HG02623 (cell line): ENCODE data around the gene SLC27A3.

ENCODE experiments used
- ATAC-seq: cut with Tn5 transposase; IDR thresholded peaks from one replicate; pipeline ENCODE4 v1.9.1; 2021; ENCODE audit warnings: moderate library complexity; ENCODE audit not compliant: unreplicated experiment

The SLC27A3 gene, protein sequence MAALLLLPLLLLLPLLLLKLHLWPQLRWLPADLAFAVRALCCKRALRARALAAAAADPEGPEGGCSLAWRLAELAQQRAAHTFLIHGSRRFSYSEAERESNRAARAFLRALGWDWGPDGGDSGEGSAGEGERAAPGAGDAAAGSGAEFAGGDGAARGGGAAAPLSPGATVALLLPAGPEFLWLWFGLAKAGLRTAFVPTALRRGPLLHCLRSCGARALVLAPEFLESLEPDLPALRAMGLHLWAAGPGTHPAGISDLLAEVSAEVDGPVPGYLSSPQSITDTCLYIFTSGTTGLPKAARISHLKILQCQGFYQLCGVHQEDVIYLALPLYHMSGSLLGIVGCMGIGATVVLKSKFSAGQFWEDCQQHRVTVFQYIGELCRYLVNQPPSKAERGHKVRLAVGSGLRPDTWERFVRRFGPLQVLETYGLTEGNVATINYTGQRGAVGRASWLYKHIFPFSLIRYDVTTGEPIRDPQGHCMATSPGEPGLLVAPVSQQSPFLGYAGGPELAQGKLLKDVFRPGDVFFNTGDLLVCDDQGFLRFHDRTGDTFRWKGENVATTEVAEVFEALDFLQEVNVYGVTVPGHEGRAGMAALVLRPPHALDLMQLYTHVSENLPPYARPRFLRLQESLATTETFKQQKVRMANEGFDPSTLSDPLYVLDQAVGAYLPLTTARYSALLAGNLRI

DNA sequence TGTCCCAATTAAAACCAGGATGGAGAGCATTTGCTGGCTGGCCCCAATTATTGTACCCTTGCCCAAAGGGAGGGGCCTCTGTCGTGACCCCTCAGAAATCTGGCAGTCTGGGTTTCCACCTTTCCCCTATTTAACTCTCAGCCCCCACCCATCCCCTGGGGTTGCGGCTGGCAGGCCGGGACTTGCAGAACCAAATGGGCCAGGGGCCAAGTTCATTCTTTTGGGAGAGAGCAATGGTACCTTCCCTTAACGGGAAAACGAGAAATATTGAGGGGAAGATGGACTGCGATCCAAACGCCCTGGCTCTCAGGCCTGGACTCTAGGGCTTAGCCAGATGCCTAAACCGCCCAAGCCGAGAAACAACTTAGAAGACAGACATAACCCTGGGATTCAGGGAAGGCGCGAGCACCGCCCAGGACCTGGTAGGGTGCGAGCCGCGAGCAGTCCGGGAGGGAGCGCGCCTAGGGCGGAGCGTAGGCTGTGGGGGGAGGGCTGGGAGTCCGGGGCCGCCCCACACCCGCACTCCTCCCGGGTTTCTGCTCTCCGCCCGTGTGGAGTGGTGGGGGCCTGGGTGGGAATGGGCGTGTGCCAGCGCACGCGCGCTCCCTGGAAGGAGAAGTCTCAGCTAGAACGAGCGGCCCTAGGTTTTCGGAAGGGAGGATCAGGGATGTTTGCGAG is at the start of gene SLC27A3:
SLC27A3 (plus strand) TSS at position 628 of the 678 bp plus-strand sequence. CDS start 91 bp downstream, outside the sequence.
- no peak for ATAC-seq

GRCh38 chr1:153727463-153728304 is 47.5 kb upstream of the SLC27A3 start, which contains the start of gene INTS3:
Gene INTS3 (plus strand): TSS chr1:153728050. CDS start chr1:153728635, 585 bp downstream.
- ATAC-seq = peak; percentile 92

DNA sequence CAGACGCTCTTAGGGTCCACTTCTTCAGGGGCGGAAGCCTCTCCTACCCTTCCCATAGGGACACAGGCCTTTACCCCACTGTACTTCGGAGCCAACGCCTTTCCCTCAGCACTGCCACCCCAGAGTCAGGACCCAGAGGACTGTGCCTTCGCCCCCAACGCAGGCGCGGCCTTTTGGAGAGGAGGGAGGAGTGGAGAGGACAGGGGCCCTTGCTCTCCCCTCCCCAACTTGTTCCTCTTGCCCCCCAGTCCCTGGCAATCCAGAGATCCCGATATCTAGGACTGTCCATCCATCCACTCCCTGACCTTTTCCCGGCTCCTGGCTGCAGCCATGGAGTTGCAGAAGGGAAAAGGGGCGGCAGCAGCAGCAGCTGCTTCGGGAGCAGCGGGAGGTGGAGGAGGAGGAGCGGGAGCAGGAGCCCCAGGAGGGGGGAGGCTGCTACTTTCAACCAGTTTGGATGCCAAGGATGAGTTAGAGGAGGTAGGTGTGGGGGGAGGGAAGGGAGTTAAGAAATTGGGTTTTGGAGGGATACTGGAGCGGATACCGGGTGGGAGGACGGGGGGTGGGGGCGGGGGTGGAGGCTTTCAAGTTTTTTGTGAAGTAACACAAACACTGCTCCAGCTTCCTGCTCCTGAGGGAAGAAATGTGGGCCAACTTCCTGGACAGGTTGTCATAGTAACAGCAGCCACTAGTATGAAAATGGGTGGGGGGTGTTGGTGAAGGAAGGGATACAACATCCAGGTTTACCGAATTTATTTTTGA is 46.7 kb upstream of the SLC27A3 start:
- no peak for ATAC-seq

DNA sequence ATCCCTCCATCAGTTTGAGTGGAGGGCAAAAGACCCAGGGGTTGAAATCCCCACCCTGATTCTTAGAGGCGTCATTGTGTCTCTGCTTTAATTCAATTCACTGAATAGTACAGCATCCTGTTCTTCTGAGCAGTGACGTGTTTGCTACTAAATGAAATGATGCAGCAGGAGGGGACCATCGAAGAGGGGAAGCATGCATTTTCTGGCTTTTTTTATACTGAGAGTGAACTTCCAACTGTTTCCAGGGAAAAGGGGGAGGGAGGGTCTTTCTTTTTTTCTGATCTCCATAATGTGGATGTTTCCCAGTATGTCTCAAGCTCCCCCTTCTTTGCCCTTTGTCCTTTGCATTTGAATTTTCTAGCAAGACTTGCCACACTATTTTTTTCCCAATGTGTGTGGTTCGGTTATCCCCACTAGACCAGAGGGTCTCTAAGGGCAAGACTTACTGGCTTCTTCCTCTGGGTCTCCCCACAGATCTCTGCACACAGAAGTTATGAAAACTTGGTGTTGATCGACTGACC is 44.7 kb upstream of the SLC27A3 start:
- no peak for ATAC-seq

- no peak for ATAC-seq
Observed at GRCh38 chr1:153733970-153734369, 41.2 kb upstream of the SLC27A3 start.

GRCh38 chr1:153734396-153735089 is 40.7 kb upstream of the SLC27A3 start:
- no peak for ATAC-seq

DNA sequence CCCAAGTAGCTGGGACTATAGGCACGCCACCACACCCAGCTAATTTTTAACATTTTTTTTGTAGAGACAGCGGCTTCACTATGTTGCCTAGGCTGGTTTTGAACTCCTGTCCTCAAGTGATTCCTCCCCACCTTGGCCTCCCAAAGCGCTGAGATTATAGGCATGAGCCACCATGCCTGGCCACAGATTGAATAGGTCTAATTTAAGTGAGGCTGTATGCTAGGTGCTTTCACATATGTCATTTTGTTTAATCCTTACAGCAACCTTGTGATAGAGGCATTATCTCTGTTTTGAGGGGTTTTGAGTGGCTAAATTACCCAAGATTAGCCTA is 40.2 kb upstream of the SLC27A3 start:
- no peak for ATAC-seq

DNA sequence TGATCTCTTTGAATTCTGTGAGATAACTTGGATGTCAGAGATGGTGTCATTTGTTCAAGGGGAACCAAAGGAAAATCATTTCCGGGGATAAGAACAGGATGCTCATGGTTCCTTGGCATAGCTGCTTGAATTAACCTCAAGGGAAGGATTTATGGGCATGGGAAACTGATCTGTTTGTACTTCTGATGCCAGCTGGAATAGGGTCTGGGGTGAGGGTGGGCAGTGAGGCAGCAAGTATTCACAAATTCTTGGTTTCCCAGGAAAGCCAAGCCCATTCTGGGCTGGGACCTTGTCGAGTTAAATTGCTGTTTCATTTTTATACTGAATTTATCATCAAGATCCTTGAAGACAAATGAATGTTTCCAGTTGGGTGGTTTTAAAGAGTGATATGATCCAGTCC is 33.2 kb upstream of the SLC27A3 start:
- no peak for ATAC-seq

GRCh38 chr1:153742411-153743142 is 32.6 kb upstream of the SLC27A3 start:
- no peak for ATAC-seq

- no peak for ATAC-seq
Observed at GRCh38 chr1:153745417-153745816, 29.8 kb upstream of the SLC27A3 start.

DNA sequence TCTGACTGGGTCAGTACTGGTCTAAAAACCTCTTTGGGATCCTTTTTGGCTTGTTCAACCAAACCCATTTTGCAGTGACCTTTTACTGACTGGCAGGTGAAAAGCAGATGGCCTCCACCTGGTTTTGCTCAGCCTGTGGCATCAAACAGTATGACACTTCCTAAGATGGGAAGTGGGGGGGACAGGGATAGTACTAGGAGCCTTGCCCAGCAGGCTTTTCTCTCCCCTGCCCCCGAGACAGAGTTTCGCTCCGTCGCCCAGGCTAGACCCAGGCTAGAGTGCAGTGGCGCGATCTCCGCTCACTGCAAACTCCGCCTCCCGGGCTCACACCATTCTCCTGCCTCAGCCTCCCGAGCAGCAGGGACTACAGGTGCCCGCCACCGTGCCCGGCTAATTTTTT is 29.0 kb upstream of the SLC27A3 start:
- no peak for ATAC-seq

DNA sequence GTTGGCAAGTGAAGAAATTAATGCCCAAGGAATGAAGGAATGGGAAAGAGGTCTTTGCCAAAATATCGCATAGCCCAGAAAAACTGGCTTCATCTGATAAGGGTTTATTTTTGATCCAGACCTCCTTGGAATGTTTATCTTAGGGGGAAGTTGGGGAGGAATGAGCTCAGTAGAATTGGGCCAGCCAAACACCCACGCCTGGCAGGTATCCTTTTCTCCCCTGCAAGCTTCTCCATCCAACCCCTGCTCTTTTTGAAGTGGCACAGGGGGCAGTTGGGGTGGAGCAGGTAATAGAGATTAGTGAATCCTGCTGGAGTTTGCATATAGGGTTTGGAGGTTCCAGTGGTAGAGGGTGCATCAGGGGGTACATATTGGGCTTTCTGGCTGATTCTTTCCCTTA is 26.3 kb upstream of the SLC27A3 start:
- ATAC-seq = no peak

DNA sequence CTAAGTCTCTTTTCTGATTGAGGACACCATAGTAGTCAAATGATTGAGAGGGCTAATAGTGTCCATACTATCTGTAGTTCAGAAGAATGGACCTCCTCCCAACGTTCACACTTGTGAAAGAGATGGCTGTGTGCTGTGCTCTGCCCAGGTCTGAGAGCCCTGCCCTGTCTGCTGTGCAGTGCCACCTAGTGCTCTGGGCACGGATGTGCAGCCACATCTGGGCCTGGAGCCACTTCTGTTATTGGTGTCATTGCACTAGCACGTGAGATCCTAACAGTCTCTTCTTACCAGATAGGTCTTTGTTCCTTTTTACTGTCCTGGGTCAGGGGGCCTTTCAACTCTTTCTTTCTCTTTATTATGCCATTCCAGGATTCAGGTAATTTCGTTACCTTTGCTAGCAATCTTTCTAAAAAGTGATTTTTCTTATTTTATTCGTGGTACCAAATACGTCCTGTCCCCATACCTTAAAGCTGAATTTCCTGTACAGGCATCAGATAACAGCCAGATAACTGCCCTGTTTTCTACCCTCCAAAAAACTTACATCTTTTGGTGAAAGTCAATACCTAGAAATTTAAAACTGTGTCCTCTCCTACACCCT is 25.7 kb upstream of the SLC27A3 start:
- peak; percentile 70 for ATAC-seq

GRCh38 chr1:153750026-153750995 is 24.9 kb upstream of the SLC27A3 start:
- no peak for ATAC-seq

DNA sequence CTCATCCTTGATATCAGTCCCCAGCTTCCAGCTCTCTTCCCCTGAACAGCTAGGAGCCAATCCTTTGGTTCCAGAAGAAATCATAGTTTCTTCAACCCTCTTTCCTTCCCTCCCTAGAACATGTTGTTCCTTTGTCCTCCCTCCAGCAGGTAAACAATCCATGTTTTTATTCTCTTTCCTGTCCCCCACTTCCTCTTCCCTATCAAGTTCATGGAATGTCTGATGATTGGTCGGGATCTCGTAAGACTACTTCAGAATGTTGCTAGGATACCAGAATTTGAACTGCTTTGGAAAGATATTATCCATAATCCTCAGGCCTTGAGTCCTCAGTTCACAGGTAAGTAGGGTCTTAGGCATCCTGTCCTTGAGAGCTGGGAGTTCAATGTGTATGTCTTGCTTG is 23.1 kb upstream of the SLC27A3 start:
- ATAC-seq = no peak

DNA sequence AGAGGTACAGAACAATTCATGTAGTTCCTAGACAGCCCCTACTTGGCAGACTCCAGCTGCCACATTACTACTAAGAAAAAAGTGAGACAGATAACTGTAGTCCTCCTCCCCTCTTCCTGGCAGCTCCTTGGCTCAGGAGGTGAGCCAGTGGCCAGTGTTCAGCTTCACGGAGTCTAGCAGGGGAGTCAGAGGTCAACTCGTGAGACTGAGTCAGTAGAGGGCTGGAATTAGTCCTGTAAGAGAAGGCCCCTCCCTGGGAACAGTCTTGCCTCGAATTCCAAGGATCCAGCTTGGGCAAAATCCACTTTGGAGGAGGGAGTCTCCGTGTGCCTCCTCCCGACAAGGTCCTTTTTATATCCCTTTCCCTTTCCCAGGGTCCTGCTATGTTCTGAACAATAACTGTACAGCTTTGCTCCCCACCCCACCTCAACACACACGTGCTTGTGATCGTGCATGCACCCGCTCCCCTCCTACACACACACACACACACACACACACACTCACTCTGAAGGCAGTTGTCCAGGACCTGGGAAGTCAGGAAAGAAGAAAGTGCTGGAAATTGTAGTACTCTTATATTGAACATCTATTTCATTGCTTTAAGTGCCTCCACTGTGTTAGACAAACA is 22.5 kb upstream of the SLC27A3 start:
- ATAC-seq = no peak

- ATAC-seq = no peak
Observed at GRCh38 chr1:153754266-153754665, 20.9 kb upstream of the SLC27A3 start.
